ENCODE data around the gene PTMS.

DNA sequence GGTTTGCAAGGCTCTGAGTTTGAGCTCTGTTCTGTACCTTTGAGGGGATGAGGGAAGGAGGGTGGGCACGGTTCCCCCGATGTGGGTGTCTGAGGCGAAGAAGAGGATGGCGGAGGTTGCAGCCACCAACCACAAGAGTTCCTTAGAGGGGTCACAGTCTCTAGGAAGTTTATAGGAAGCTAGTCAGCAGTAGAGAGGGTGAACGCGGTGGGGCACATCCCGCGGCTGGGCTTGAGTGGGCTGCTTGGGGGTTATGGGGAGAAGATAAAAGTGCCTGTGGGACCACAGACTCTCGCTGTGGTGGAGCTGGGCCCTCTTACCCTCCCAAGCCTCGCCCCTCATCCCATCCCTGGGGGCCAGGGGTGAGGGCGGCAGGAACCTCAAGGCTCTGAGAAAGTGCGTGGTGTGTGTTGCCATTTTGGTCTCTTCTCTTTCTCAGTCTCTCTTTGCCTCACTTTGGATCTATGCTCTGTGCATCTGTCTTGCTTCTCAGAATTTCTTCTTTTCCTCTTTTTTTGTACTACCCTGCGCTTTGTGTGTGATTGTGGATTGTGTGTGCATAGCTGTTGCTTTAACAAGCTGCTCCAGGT lies 25.9 kb downstream of the PTMS start:
- TF ChIP-seq POLR2A (IDR thresholded peaks at IDR 0.05), result no peak
- TF ChIP-seq, protein P1, sequence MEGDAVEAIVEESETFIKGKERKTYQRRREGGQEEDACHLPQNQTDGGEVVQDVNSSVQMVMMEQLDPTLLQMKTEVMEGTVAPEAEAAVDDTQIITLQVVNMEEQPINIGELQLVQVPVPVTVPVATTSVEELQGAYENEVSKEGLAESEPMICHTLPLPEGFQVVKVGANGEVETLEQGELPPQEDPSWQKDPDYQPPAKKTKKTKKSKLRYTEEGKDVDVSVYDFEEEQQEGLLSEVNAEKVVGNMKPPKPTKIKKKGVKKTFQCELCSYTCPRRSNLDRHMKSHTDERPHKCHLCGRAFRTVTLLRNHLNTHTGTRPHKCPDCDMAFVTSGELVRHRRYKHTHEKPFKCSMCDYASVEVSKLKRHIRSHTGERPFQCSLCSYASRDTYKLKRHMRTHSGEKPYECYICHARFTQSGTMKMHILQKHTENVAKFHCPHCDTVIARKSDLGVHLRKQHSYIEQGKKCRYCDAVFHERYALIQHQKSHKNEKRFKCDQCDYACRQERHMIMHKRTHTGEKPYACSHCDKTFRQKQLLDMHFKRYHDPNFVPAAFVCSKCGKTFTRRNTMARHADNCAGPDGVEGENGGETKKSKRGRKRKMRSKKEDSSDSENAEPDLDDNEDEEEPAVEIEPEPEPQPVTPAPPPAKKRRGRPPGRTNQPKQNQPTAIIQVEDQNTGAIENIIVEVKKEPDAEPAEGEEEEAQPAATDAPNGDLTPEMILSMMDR (IDR thresholded peaks at IDR 0.05), result no peak
